GM12801 (cell line): ENCODE data around the gene PHLPP2.

Source experiments
- CTCF ChIP-seq: IDR thresholded peaks from one replicate; pipeline ENCODE4 v1.5.1; 2011; ENCODE audit warnings: control low read depth; ENCODE audit not compliant: insufficient read length; ENCODE audit errors: extremely low read depth

The PHLPP2 gene

DNA sequence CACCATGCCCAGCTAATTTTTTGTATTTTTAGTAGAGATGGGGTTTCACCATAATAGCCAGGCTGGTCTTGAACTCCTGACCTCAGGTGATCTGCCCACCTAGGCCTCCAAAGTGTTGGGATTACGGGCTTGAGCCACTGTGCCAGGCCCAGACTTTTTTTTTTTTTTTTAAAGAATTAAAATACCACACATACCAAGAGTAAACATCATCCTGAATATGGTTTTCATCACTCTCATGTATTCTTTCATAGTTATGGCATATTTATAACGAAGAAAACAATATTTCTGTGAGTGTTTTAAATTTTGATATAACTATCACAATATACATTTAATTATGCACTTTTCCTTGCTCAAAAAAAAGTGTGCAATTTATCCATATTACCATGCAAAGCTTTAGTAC lies 50.3 kb downstream of the PHLPP2 start:
- TF ChIP-seq CTCF: no peak

DNA sequence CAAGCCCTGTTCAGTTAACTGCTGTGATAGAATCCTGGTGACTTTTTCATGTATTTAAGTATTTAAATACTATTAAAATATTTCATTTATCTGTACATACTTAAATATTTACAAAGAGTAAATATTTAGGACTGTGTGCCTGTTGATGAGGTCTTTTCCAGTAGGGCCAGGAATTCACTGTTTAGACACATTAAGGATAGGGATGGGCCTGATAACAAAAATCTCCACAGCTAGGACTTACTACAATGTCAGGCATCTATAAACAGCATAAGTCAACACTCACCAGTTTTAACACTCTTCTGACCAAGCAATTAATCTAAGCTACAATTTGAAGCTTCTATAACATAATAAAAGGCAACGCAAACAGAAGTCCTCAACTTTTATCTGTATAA lies 50.9 kb downstream of the PHLPP2 start:
- TF ChIP-seq CTCF: no peak

- no peak for TF ChIP-seq CTCF
Measured at GRCh38 chr16:71672803-71673581, 51.5 kb downstream of the PHLPP2 start.

- TF ChIP-seq CTCF: no peak
Measured at GRCh38 chr16:71672125-71672524, 52.4 kb downstream of the PHLPP2 start.

- TF ChIP-seq CTCF: no peak
Measured at GRCh38 chr16:71671165-71671564, 53.3 kb downstream of the PHLPP2 start.

DNA sequence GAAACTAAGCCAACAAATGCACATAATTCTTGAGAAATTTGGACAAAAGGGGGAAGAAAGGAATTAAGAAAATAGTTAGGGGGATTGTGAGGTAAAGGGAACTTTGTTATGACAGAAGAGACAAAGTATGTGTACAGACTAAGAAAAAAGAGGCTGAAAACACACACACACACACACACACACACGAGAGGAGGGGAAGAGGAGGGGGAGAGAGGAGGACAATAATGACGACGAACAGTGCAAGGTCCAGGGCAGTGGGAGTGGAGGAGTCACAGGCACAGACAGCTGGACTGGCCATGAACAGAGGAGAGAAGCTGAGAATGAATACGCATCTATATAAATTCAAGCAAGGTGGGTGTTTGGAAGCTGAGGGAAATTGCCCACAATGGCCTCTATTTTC lies 54.0 kb downstream of the PHLPP2 start:
- TF ChIP-seq CTCF: no peak

DNA sequence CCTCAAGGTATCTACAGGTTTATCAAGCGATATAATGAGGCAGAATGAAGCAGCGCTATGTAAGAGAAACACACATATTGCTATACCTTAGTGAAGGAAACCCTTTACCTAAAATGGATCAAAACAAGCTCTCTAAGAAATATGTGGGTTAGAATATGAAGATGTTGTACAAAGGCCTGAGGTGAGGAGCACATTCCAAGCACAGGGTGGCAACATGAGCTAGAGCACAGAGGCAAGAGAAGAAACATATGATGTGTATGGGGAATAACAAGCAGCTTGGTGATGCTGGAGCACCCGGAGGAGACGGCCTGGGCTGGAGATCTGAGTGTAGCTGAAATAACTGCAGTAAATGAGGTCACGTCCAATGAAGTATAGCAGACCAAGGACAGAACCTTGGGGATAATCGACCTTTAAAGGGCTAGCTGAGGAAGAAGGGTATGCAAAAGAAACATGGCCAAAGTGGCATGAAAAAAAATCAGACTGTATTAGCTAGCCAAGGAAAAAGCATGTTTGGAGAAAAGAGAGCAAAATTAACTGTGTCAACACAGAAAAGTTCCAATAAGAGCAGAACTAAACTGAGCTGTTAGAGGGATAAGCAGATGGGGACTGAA lies 54.5 kb downstream of the PHLPP2 start:
- TF ChIP-seq CTCF: no peak
